Inferior parietal cortex (tissue), 1 donor: ENCODE measurements around the gene IGFBP1.
"Not testable (repeated sequence)": the region's sequence is repeated elsewhere in the genome, so short reads cannot be mapped to it uniquely, and the experiment has no call there.

ENCODE experiments used
- DNase-seq: peaks from one replicate; pipeline ENCODE4 v3.0.0-alpha.2; 2016; ENCODE audit errors: extremely low spot score

The IGFBP1 gene

GRCh38 chr7:45888185-45888992 is at the start of gene IGFBP1:
Gene IGFBP1 (plus strand): TSS chr7:45888488. CDS start chr7:45888653, 165 bp downstream.
- DNase-seq, result no peak

GRCh38 chr7:45838852-45839251 is 49.4 kb upstream of the IGFBP1 start:
- not testable (repeated sequence) for DNase-seq

GRCh38 chr7:45841926-45842717 is 46.2 kb upstream of the IGFBP1 start:
- DNase-seq, result not testable (repeated sequence)

- DNase-seq, result not testable (repeated sequence)
These were observed 41.8 kb upstream of the IGFBP1 start for GRCh38 chr7:45846536-45846935.

GRCh38 chr7:45848734-45849133 is 39.6 kb upstream of the IGFBP1 start:
- DNase-seq, result not testable (repeated sequence)

DNA sequence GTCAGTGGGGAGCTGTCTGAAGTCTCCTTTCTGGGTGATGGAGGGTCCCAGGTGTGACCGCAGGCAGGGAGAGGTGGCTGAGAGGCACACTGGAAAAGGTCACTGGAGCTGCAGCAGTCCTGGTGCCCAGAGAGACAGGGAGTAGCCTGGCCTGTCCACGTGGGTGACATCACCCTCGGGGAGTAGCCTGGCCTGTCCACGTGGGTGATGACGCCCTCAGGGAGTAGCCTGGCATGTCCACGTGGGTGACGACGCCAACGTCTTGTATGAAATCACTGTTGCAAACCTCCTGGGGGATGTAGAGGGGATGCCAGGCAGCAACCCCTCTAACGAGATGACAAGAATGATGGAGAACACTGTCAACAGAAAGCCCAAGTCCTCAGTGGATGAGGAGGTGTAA is 35.3 kb upstream of the IGFBP1 start:
- not testable (repeated sequence) for DNase-seq

- DNase-seq, result not testable (repeated sequence)
These were observed 34.8 kb upstream of the IGFBP1 start for GRCh38 chr7:45853491-45853890.

DNA sequence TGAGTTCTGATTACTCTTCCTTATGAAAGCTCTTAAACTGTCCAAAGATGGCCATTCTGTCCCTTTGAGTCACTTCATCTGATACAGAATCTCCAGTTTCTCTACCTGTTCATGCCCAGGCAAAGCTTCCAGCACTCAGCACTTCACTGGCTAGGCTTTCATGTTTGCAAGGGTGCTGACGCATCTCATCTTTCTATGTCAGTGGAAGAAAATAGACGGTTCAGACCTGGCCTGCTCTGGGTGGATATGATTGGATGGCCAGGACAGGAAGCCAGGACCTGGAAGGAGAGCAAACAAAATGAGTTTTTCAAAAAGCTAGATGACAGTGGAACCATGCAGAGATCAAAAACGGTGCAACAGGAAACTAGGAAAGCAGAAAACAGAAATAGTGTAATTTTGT is 32.6 kb upstream of the IGFBP1 start:
- DNase-seq, result not testable (repeated sequence)

GRCh38 chr7:45856888-45857287 is 31.4 kb upstream of the IGFBP1 start:
- not testable (repeated sequence) for DNase-seq

DNA sequence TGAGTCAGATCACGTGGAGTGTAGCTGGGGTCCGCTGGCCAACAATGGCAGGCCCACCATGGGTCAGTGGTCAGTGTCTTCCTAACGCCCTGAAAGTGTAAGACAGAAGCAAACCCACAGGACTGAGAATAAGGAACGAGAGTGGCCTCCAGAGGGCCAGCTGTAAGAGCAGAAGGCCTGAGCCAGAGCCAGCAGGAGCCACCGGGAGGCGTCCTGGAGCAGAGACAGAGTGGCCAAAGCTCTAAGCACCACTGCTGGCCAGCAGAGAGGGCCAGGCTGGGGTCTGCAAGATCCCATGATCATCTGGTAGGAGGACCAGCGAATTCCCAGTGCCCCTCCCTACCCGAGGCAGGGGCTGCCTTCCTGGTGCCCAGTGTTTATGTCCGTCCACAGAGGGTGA is 24.6 kb upstream of the IGFBP1 start:
- DNase-seq, result no peak

- DNase-seq, result no peak
These were observed 22.5 kb upstream of the IGFBP1 start for GRCh38 chr7:45865594-45866410.

DNA sequence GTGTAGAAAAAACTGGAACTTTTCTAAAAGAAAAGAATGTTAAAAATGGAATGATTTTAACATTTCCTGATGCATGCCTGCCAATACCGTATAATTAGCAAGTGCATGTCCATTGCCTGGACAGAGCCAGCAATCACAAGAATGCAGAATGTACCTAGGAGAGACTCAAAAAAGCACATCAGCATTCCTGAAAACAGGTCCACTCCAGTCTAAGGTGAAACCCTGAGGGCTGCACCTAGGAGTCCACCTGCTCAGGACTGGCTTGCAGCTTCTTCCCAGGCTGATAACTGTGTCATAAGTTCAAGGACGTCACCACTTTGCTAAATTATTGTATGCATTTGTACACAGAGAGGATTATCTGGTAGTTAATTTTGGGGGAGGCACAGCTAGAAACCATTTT is 20.8 kb upstream of the IGFBP1 start:
- no peak for DNase-seq

DNA sequence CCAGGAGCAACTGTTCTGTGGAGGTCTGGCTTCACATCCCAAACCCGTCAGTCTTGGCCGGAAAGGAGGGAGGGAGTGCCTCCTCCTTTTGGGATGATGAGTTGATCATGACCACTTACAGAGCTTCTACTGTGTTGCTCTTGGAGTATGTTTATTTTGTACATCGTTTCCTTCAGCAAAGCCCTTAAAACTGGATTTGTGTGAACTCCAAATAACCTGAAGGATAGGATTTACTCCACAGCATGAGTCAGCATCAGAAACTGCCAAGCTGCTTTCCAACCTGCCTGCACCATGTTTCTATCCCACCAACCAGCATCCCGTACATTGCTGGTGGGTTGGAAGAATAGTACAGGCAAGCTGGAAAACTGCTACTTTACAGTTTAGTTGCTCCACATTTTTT is 18.9 kb upstream of the IGFBP1 start:
- no peak for DNase-seq

- no peak for DNase-seq
These were observed 15.9 kb upstream of the IGFBP1 start for GRCh38 chr7:45872116-45873034.

GRCh38 chr7:45873035-45873354 is 15.3 kb upstream of the IGFBP1 start, which contains the start of gene CCDC201:
Gene CCDC201 (minus strand): TSS chr7:45873082. CDS start chr7:45873007, 75 bp downstream.
- DNase-seq, result no peak

DNA sequence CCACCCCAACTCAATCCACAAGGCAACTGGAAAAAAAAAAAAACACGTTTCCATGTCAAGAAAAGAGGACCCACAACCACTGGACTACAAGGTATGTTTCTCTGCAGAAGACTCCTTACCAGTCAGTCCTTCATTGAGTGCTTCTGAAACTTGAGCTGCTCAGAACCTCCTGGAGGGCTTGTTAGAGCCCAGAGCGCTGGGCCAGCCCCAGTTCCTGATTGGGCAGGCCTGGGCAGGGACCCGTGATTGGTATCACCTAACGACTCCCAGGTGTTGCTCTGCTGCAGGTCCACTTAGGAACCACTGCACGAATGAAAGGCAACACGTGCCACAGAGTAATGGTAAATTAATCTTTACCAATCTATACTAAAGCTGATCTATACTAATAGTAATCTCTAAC is 14.9 kb upstream of the IGFBP1 start:
- DNase-seq, result no peak

GRCh38 chr7:45874408-45875131 is 13.7 kb upstream of the IGFBP1 start:
- DNase-seq, result no peak

GRCh38 chr7:45876519-45876918 is 11.8 kb upstream of the IGFBP1 start:
- DNase-seq, result no peak

DNA sequence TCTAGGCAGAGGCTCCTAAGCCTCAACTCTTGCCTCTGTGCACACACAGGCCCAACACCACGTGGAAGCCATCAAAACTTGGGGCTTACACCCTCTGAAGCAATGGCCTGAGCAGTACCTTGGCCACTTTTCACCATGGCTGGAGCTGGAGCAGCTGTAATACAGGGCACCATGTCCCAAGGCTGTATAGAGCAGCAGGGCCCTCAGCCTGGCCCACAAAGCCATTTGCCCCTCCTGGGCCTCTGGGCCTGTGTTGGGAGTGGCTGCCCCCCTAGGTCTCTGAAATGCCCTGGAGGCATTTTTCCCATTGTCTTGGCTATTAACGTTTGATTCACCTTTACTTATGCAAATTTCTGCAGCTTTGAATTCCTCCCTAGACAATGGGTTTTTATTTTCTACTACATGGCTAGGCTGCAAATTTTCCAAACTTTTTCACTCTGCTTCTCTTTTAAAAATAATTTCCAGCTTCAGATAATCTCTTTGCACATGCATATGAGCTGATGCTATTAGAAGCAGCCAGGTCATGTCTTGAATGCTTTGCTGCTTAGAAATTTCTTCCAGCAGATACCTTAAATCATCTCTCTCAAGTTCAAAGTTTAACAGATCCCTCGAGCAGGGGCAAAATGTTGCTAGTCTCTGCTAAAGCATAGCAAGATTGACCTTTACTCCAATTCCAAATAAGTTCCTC is 9.7 kb upstream of the IGFBP1 start:
- DNase-seq, result no peak

- DNase-seq, result no peak
These were observed 7.8 kb upstream of the IGFBP1 start for GRCh38 chr7:45880433-45880860.
